Tibial nerve (tissue), 4 donors: Measurements from ENCODE around the gene SPINK8.

Experiments used
- CTCF ChIP-seq, 5 experiments: fragments of 200-600 bp in 3 of 5; fragments of 450-650 bp in 2 of 5; sonication (generic) in 3 of 5; IDR thresholded peaks; one replicate each; pipeline ENCODE4 v1.5.1; 2016 to 2019; ENCODE audit warnings: antibody characterized with exemption in 5 of 5, mild to moderate bottlenecking in 3 of 5, moderate library complexity in 2 of 5
- EP300 ChIP-seq, 2 donors: sonication (generic); formaldehyde crosslinking; IDR thresholded peaks; one replicate each; pipeline ENCODE4 v1.6.1; 2017; ENCODE audit warnings: antibody characterized with exemption in 2 of 2, mild to moderate bottlenecking in 1 of 2
- POLR2A ChIP-seq, 2 donors: fragments of 450-650 bp; IDR thresholded peaks; one replicate each; pipeline ENCODE4 v1.6.1; 2017; ENCODE audit warnings: antibody characterized with exemption in 2 of 2, mild to moderate bottlenecking in 2 of 2, moderate library complexity in 2 of 2

DNA sequence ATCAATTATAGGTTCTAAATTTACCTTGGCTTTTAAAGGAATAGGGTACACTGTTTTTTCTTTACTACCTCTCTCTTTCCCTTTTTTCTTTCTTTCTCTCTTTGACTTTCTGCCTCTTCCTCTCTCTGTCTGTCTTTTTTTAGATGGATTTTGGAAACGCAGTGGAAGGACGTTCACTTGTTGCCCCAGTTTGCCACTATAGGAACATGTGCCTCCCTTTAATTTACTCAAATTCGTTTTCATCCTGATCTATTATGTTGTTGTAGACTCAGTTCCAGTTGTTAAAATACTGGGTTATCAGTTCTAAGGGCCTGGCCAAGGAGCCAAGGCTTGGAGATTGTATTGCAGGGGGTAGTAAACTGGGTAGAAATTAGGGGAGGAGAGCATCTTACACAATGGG lies 1.1 kb upstream of the SPINK8 start:
- no peak for TF ChIP-seq CTCF (IDR thresholded peaks at IDR 0.05)
- TF ChIP-seq POLR2A (IDR thresholded peaks at IDR 0.05): no peak
- no peak for TF ChIP-seq EP300 (IDR thresholded peaks at IDR 0.05)
